HG02759 (cell line): ENCODE measurements around the gene LENG9.
"Not testable (repeated sequence)": the region's sequence is repeated elsewhere in the genome, so short reads cannot be mapped to it uniquely, and the experiment has no call there.

ENCODE experiments used
- ATAC-seq: cut with Tn5 transposase; IDR thresholded peaks from one replicate; pipeline ENCODE4 v1.9.1; 2021; ENCODE audit warnings: mild to moderate bottlenecking, moderate library complexity; ENCODE audit not compliant: unreplicated experiment

LENG9 gene

GRCh38 chr19:54460230-54461005 lies 3.2 kb downstream of the LENG9 start:
- no peak for ATAC-seq

- ATAC-seq: no peak
These were observed 4.0 kb downstream of the LENG9 start for GRCh38 chr19:54459282-54460229.

GRCh38 chr19:54458648-54459281 lies 4.8 kb downstream of the LENG9 start:
- no peak for ATAC-seq

GRCh38 chr19:54457773-54458647 lies 5.6 kb downstream of the LENG9 start:
- ATAC-seq: no peak

GRCh38 chr19:54456423-54457373 lies 6.9 kb downstream of the LENG9 start:
- no peak for ATAC-seq

- ATAC-seq: no peak
These were observed 7.7 kb downstream of the LENG9 start for GRCh38 chr19:54455786-54456422.

- ATAC-seq: no peak
These were observed 8.6 kb downstream of the LENG9 start for GRCh38 chr19:54454781-54455675.

GRCh38 chr19:54453921-54454780 lies 9.4 kb downstream of the LENG9 start:
- no peak for ATAC-seq

- ATAC-seq: no peak
These were observed 11.0 kb downstream of the LENG9 start for GRCh38 chr19:54452626-54453025.

GRCh38 chr19:54451997-54452396 lies 11.6 kb downstream of the LENG9 start:
- ATAC-seq: no peak

GRCh38 chr19:54451331-54451871 lies 12.2 kb downstream of the LENG9 start:
- ATAC-seq: no peak

GRCh38 chr19:54449701-54450069 lies 13.9 kb downstream of the LENG9 start:
- no peak for ATAC-seq

GRCh38 chr19:54448774-54449700 lies 14.5 kb downstream of the LENG9 start, which contains the start of gene LENG8:
TSS of gene LENG8 (plus strand) at chr19:54449199. CDS start at chr19:54451345, 2,146 bp downstream.
- peak; percentile 90 for ATAC-seq

- peak; percentile 7 for ATAC-seq
These were observed 15.4 kb downstream of the LENG9 start for GRCh38 chr19:54448040-54448773.

- ATAC-seq: not testable (repeated sequence)
These were observed 17.2 kb downstream of the LENG9 start for GRCh38 chr19:54446349-54446748.
